Measurements from ENCODE around the gene SNORC.

DNA sequence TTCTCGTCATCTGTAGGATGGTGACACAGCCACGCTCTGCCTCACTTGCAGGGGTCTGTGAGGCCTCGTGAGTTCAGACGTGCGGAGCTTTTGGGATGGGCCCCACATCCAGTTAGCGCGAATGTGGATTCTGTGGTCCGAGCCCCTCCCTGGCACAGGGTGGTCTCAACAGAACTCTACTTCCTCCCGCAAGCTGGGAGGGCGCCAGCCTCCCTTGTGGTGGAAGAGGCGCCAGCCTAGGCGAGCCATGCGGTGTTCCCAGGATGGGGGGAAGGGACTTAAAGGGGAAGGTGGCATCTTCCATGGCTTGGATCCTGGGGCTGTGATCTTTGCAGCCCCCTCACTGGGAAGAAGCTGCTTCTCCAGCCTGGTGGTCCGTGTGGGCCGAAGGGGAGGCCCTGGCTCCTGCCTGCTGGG lies 1.4 kb downstream of the SNORC start:
- TF ChIP-seq, protein P1, sequence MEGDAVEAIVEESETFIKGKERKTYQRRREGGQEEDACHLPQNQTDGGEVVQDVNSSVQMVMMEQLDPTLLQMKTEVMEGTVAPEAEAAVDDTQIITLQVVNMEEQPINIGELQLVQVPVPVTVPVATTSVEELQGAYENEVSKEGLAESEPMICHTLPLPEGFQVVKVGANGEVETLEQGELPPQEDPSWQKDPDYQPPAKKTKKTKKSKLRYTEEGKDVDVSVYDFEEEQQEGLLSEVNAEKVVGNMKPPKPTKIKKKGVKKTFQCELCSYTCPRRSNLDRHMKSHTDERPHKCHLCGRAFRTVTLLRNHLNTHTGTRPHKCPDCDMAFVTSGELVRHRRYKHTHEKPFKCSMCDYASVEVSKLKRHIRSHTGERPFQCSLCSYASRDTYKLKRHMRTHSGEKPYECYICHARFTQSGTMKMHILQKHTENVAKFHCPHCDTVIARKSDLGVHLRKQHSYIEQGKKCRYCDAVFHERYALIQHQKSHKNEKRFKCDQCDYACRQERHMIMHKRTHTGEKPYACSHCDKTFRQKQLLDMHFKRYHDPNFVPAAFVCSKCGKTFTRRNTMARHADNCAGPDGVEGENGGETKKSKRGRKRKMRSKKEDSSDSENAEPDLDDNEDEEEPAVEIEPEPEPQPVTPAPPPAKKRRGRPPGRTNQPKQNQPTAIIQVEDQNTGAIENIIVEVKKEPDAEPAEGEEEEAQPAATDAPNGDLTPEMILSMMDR (IDR thresholded peaks at IDR 0.05) = no peak
- no peak for TF ChIP-seq POLR2A (IDR thresholded peaks at IDR 0.05)

All from lower leg skin (tissue), 3 donors.